GM20431 (cell line): Measurements from ENCODE around the gene GTF2H2.
"Not testable (repeated sequence)": the region's sequence is repeated elsewhere in the genome, so short reads cannot be mapped to it uniquely, and the experiment has no call there.

Experiments used
- in situ Hi-C: fragments of 300-500 bp; cut with MseI, MboI; formaldehyde crosslinking; loops from one replicate; pipeline ENCODE4 v1.15.0; 2020; ENCODE audit warnings: low sequenced_read_pairs; ENCODE audit not compliant: unreplicated experiment

Gene GTF2H2

DNA sequence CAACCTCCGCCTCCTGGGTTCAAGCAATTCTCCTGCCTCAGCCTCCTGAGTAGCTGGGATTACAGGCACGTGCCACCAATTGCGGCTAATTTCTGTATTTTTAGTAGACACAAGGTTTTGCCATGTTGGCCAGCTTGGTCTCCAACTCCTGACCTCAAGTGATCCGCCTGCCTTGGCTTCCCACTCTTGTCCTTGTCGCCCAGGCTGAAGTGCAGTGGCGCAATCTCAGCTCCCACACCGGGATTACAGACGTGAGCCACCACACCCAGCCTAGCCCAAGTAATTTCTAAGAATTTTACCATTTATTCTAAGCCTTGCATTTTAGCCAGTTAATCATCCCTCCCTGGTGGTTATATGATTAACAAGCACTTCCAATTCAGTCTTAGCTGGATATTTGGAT, 53.3 kb downstream of the GTF2H2 start:
- in situ Hi-C loops, result no loop called here

- in situ Hi-C loops, result no loop called here
Measured at GRCh38 chr5:71013575-71013974, 53.9 kb downstream of the GTF2H2 start.

- in situ Hi-C loops, result no loop called here
Measured at GRCh38 chr5:71011194-71011792, 56.2 kb downstream of the GTF2H2 start.

- in situ Hi-C loops, result not testable (repeated sequence)
Measured at GRCh38 chr5:71006983-71007382, 60.5 kb downstream of the GTF2H2 start.
